ENCODE measurements around the gene SIGLEC1. TPM values are rescaled to one million over a fixed set of nuclear protein-coding genes. Genes with fewer than 3 reads are reported as not detected.

The SIGLEC1 gene
- total and polyA plus RNA-seq, 10 of the 15 experiments (the other 5 are each of a cell fraction or from before 2014, with no cell fraction given) = 0.05 TPM; not detected in 9

GRCh38 chr20:3697588-3698305, 14.7 kb downstream of the SIGLEC1 start:
- Histone ChIP-seq H3K9me3 (replicated peaks; ENCODE audit: control insufficient read depth, insufficient read depth, low read length) (peaks cover 1% of the 10 kb centered on the region; the same call in 1 of the 3 replicates), H3K79me2 (ENCODE audit: control insufficient read depth, insufficient read depth, low read length) (no peaks in the 10 kb centered on the region), H3K4me1 (ENCODE audit: control insufficient read depth, insufficient read depth, low read length) (no peaks in the 10 kb centered on the region), H2AFZ (ENCODE audit: control insufficient read depth, low read depth, low read length) (no peak overlapping the region), H3K4me2 (ENCODE audit: control insufficient read depth, insufficient read depth) (no peak overlapping the region), H4K20me1 (ENCODE audit: control insufficient read depth, insufficient read depth) (no peaks in the 10 kb centered on the region), H3K9ac (ENCODE audit: control insufficient read depth, insufficient read depth, low read length) (no peak overlapping the region), H3K27ac (ENCODE audit: control insufficient read depth, insufficient read depth) (no peak overlapping the region), H3K27me3 (replicated peaks in 1 of 2; ENCODE audit: control insufficient read depth in 2 of 2, insufficient read depth in 2 of 2, low read length in 1 of 2) (no peaks in the 10 kb centered on the region; a peak in 1 of 4 replicates), H3K36me3 (ENCODE audit: control insufficient read depth in 2 of 2, insufficient read depth in 2 of 2, low read length in 1 of 2) (no peaks in the 10 kb centered on the region), H3K4me3 (no peak overlapping the region)
- ChIA-PET POLR2A (no interaction called here), SMC1A (ENCODE audit: uncharacterized antibody, unreplicated experiment) (no interaction called here), CTCF (interaction anchor here (1.7 to 3.2 kb wide), 2 partner anchors 10 to 13 kb away, joined by 5 to 12 read pairs; no protein-coding TSS in a partner anchor), RAD21 (ENCODE audit: unreplicated experiment) (interaction anchor here (0.7 to 1.6 kb wide), 2 partner anchors 13 to 21 kb away, joined by 3 read pairs; no protein-coding TSS in a partner anchor)
- FAIRE-seq (no peak), DNase-seq (ENCODE audit: low read depth, low spot score) (no peak), ATAC-seq (no peak)
- in situ Hi-C loops (cut with MboI) (no loop called here), intact Hi-C loops (cut with micrococcal nuclease; ENCODE audit: unreplicated experiment) (no loop called here)
- 41% methylated on average over 17 of the region's 18 CpGs for WGBS (ENCODE audit: insufficient coverage, insufficient replicate concordance, low lambda C conversion rate, missing lambda C conversion rate)
- TF ChIP-seq CBX3 (IDR thresholded peaks at IDR 0.05; ENCODE audit: borderline replicate concordance, low read depth) (no peak), ETV6 (conservative IDR thresholded peaks at IDR 0.05 in 1 of 2, IDR thresholded peaks at IDR 0.05 in 1 of 2; ENCODE audit: borderline replicate concordance in 1 of 2, low read depth in 1 of 2) (no peak), EP300 (IDR thresholded peaks at IDR 0.05; ENCODE audit: borderline replicate concordance in 1 of 2, control insufficient read depth in 1 of 2, low read depth in 2 of 2, low read length in 2 of 2) (no peak), EED (IDR thresholded peaks at IDR 0.05; ENCODE audit: low read depth) (no peak), CEBPZ (IDR thresholded peaks at IDR 0.05; ENCODE audit: low read depth, low read length) (no peak), CHD4 (IDR thresholded peaks at IDR 0.05) (no peak)
- no TSS peak for BruUV-seq (replicated peaks)
